Peyer's patch (tissue), 4 donors: ENCODE data around the gene CALCOCO1. TPM values are rescaled to one million over a fixed set of nuclear protein-coding genes. Genes with fewer than 3 reads are reported as not detected.
A peak's percentile ranks its signal among the peaks of the same experiment; 100 is the strongest.

ENCODE experiments used
- DNase-seq, 3 donors: peaks; one replicate each; pipeline ENCODE4 v3.0.0-alpha.2; 2017 to 2019
- H3K27ac ChIP-seq, 4 donors: fragments of 200-600 bp; sonication (generic); one replicate each; pipeline ENCODE4 v1.5.1; 2016 to 2019
- H3K27me3 ChIP-seq, 2 donors: fragments of 200-600 bp; sonication (generic); one replicate each; pipeline ENCODE4 v1.5.1; 2019
- H3K36me3 ChIP-seq, 3 donors: fragments of 200-600 bp; sonication (generic); one replicate each; pipeline ENCODE4 v1.5.1; 2016 to 2019
- H3K4me1 ChIP-seq, 4 donors: fragments of 200-600 bp; sonication (generic); one replicate each; pipeline ENCODE4 v1.5.1; 2016 to 2019
- H3K4me3 ChIP-seq, 4 donors: fragments of 200-600 bp; sonication (generic); 1 replicate in 3 of 4; 2 replicates in 1 of 4; pipeline ENCODE4 v1.5.1; 2016 to 2019; ENCODE audit warnings: mild to moderate bottlenecking in 1 of 4
- H3K9me3 ChIP-seq, 4 donors: fragments of 200-600 bp; sonication (generic); one replicate each; pipeline ENCODE4 v1.5.1; 2016 to 2019; ENCODE audit warnings: mild to moderate bottlenecking in 1 of 4
- POLR2A ChIP-seq, 2 donors: fragments of 450-650 bp; IDR thresholded peaks; one replicate each; pipeline ENCODE4 v1.5.1; 2017; ENCODE audit warnings: antibody characterized with exemption in 2 of 2, mild to moderate bottlenecking in 2 of 2, moderate library complexity in 2 of 2
- total RNA-seq, 4 donors: library from RNA; depleted of rRNA; stranded (reverse); fragments of >200 nt; gene quantifications; one replicate each; pipeline ENCODE4 v1.1.0, GENCODE V29; 2016
- TF ChIP-seq, protein P1 (sequence below), 6 experiments: fragments of 450-650 bp in 4 of 6; fragments of 200-600 bp in 2 of 6; sonication (generic) in 1 of 6; IDR thresholded peaks; one replicate each; pipeline ENCODE4 v1.5.1; 2017 to 2019; ENCODE audit warnings: antibody characterized with exemption in 6 of 6, mild to moderate bottlenecking in 3 of 6, moderate library complexity in 1 of 6

Gene CALCOCO1
- total RNA-seq, 4 donors from 2014 or later: 79.7 to 342 (median 175) TPM

GRCh38 chr12:53746592-53747092 is 19.4 kb upstream of the CALCOCO1 start:
- Histone ChIP-seq H3K4me1 (peaks cover 0 to 12% (median 2%) of the 10 kb centered on the region in 4 donors), H3K9me3 (no peaks in the 10 kb centered on the region), H3K27me3 (peaks cover 0 to 11% of the 10 kb centered on the region in 2 donors), H3K4me3 (no peak overlapping the region), H3K27ac (no peak overlapping the region), H3K36me3 (no peaks in the 10 kb centered on the region)
- peak; percentile 81 to 95 (median 93) for DNase-seq
- TF ChIP-seq, protein P1, sequence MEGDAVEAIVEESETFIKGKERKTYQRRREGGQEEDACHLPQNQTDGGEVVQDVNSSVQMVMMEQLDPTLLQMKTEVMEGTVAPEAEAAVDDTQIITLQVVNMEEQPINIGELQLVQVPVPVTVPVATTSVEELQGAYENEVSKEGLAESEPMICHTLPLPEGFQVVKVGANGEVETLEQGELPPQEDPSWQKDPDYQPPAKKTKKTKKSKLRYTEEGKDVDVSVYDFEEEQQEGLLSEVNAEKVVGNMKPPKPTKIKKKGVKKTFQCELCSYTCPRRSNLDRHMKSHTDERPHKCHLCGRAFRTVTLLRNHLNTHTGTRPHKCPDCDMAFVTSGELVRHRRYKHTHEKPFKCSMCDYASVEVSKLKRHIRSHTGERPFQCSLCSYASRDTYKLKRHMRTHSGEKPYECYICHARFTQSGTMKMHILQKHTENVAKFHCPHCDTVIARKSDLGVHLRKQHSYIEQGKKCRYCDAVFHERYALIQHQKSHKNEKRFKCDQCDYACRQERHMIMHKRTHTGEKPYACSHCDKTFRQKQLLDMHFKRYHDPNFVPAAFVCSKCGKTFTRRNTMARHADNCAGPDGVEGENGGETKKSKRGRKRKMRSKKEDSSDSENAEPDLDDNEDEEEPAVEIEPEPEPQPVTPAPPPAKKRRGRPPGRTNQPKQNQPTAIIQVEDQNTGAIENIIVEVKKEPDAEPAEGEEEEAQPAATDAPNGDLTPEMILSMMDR (IDR thresholded peaks at IDR 0.05): peak; percentile 98 to 100 (median 100)
- TF ChIP-seq POLR2A (IDR thresholded peaks at IDR 0.05): no peak

DNA sequence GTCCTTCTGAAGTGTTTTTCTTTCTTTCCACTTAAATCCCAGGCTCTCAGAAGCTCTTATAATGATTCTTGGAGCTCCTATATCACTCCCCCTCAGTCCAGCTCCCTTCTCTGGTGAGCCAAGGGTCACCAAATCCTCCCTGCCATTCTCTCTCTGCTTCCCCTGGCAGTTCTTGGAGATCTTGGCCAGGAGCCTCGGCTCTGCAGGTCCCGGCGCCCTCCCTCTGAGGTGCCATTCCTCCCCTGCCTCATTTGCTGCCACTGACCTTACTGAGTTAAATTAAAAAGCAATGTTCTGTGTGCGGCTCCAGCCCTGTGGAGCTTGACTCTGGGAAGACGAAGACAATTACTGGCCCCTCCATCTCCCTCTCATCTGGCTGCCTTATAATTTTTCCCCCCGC is 17.5 kb upstream of the CALCOCO1 start:
- Histone ChIP-seq H3K36me3 (no peaks in the 10 kb centered on the region), H3K4me1 (peaks cover 0 to 5% (median 2%) of the 10 kb centered on the region in 4 donors), H3K4me3 (no peak overlapping the region), H3K27ac (no peak overlapping the region), H3K9me3 (no peaks in the 10 kb centered on the region), H3K27me3 (peaks cover 0 to 7% of the 10 kb centered on the region in 2 donors)
- no peak for DNase-seq
- no peak for TF ChIP-seq POLR2A (IDR thresholded peaks at IDR 0.05)
- TF ChIP-seq, protein P1 (IDR thresholded peaks at IDR 0.05): no peak

GRCh38 chr12:53744130-53744441 is 16.8 kb upstream of the CALCOCO1 start:
- Histone ChIP-seq H3K27me3 (peaks cover 0 to 13% of the 10 kb centered on the region in 2 donors), H3K27ac (no peak overlapping the region), H3K4me1 (peaks cover 0 to 11% (median 5%) of the 10 kb centered on the region in 4 donors), H3K36me3 (no peaks in the 10 kb centered on the region), H3K9me3 (no peaks in the 10 kb centered on the region), H3K4me3 (no peak overlapping the region)
- DNase-seq: no peak
- no peak for TF ChIP-seq POLR2A (IDR thresholded peaks at IDR 0.05)
- TF ChIP-seq, protein P1 (IDR thresholded peaks at IDR 0.05): no peak

DNA sequence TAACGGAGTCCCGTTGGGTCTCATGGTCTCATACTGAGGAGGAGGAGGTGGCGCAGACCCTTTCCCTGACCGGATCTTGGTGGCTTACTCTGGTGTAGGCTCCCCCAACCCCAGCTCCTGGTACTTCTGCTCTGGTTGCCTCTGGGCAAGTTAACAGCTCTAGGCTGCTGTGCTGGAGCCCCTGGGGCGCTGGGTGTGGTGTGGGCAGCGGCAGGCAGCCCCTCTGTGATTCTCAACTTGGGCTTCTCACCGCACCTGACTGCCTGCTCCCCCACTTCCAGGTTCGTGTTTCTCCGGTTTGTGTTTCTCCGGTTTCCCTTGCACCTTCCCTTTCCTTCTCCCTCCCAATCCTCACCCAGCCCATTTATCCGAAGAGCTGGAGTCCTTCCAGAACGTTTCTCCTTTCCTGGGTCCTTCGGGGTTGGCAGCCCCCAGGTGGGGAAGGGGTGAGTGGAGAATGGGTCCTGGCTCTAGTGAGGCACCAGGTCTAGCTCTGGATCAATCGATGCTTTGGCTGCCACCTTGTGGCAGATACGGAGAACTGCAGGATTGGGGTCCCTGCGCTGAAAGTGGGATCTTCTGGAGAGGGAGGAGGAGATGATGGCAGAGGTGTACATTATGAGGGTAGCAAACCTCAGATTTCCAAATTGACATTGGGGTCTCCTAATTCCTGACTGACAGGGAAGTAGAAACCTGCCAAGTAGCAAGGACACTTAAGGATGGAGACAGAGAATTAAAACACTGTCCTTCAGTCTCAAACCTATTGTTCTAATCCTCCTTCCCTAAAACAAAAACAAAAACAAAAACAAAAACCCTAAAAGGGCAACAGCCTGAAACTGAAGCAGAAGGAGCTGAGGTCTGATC is 16.2 kb upstream of the CALCOCO1 start:
- no peak for TF ChIP-seq POLR2A (IDR thresholded peaks at IDR 0.05)
- TF ChIP-seq, protein P1 (IDR thresholded peaks at IDR 0.05): peak; percentile 81 to 92 (median 88)
- H3K27ac ChIP-seq: no peak overlapping the region
- H3K9me3 ChIP-seq: no peaks in the 10 kb centered on the region
- peaks cover 0 to 17% of the 10 kb centered on the region in 2 donors for H3K27me3 ChIP-seq
- H3K4me1 ChIP-seq: peaks cover 0 to 17% (median 11%) of the 10 kb centered on the region in 4 donors
- no peak overlapping the region for H3K4me3 ChIP-seq
- H3K36me3 ChIP-seq: no peaks in the 10 kb centered on the region
- DNase-seq: peak in 2 of 3 donors; percentile 68 to 71

DNA sequence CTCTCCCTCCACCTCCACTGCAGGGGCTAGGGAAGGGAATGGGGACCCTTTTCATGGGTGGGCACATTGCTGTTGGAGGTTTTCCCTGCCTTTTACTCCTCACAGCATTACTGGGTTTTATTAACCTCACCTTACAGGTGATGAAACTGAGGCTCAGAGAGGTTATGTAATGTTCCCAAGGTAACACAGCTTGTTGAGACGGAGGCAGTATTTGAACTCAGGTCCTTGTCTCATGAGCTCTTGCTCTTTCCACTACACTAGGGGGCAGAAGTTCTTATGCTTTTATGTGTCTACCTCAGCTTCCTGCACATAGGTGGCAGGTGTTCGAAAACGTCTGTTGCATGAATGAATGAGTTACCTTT is 12.9 kb upstream of the CALCOCO1 start:
- no peak for DNase-seq
- Histone ChIP-seq H3K36me3 (no peaks in the 10 kb centered on the region), H3K4me1 (peaks cover 0 to 20% (median 12%) of the 10 kb centered on the region in 4 donors), H3K27ac (no peak overlapping the region), H3K9me3 (no peaks in the 10 kb centered on the region), H3K27me3 (peaks cover 0 to 17% of the 10 kb centered on the region in 2 donors), H3K4me3 (no peak overlapping the region)
- no peak for TF ChIP-seq POLR2A (IDR thresholded peaks at IDR 0.05)
- TF ChIP-seq, protein P1 (IDR thresholded peaks at IDR 0.05): no peak
